ENCODE results near the gene TFF3.

- TF ChIP-seq CTCF (conservative IDR thresholded peaks at IDR 0.05; ENCODE audit: low read depth, low read length) (no peak), FOS (IDR thresholded peaks at IDR 0.05; ENCODE audit: low read depth, low read length) (no peak), MXI1 (IDR thresholded peaks at IDR 0.05; ENCODE audit: borderline replicate concordance, low read depth, low read length) (no peak), RFX5 (IDR thresholded peaks at IDR 0.05; ENCODE audit: low read depth, low read length) (no peak), POLR2A (IDR thresholded peaks at IDR 0.05; ENCODE audit: low read depth, low read length) (no peak), USF2 (IDR thresholded peaks at IDR 0.05; ENCODE audit: low read depth, low read length) (no peak), BHLHE40 (IDR thresholded peaks at IDR 0.05; ENCODE audit: low read depth, low read length) (no peak), ELK1 (IDR thresholded peaks at IDR 0.05; ENCODE audit: borderline replicate concordance, low read depth, low read length) (no peak), RAD21 (IDR thresholded peaks at IDR 0.05; ENCODE audit: low read length) (no peak), RCOR1 (IDR thresholded peaks at IDR 0.05; ENCODE audit: insufficient replicate concordance, low read length) (no peak), MAFK (IDR thresholded peaks at IDR 0.05; ENCODE audit: low read depth, low read length) (no peak)
These were observed 2.9 kb upstream of the TFF3 start for GRCh38 chr21:42317826-42318746.
